Neuronal stem cell (in vitro differentiated cells): ENCODE results near the gene SNCA.

Experiments used
- DNase-seq: peaks from one replicate; pipeline ENCODE4 v3.0.0-alpha.2; 2013; ENCODE audit warnings: low spot score
- H2AFZ ChIP-seq: one replicate; pipeline ENCODE4 v1.6.1; 2013; ENCODE audit warnings: mild to moderate bottlenecking, low read length, inconsistent platforms
- H2AK5ac ChIP-seq: 2 replicates; pipeline ENCODE4 v1.6.1; 2013; ENCODE audit warnings: low read depth, mild to moderate bottlenecking, inconsistent platforms, low read length, moderate library complexity, mixed read lengths
- H2BK120ac ChIP-seq: 2 replicates; pipeline ENCODE4 v1.6.1; 2013; ENCODE audit warnings: low read depth, mild to moderate bottlenecking, inconsistent platforms, low read length, moderate library complexity, mixed read lengths
- H2BK12ac ChIP-seq: one replicate; pipeline ENCODE4 v1.6.1; 2013; ENCODE audit warnings: low read length, inconsistent platforms
- H2BK15ac ChIP-seq: 2 replicates; pipeline ENCODE4 v1.6.1; 2013; ENCODE audit warnings: mild to moderate bottlenecking, low read length, inconsistent platforms, mixed read lengths
- H2BK5ac ChIP-seq: one replicate; pipeline ENCODE4 v1.6.1; 2013; ENCODE audit warnings: inconsistent platforms, mild to moderate bottlenecking, low read length, moderate library complexity
- H3K14ac ChIP-seq: one replicate; pipeline ENCODE4 v1.6.1; 2013; ENCODE audit warnings: low read length, inconsistent platforms
- H3K18ac ChIP-seq: 2 replicates; pipeline ENCODE4 v1.6.1; 2013; ENCODE audit warnings: low read length, inconsistent platforms
- H3K23ac ChIP-seq: 2 replicates; pipeline ENCODE4 v1.6.1; 2013; ENCODE audit warnings: low read depth, mild to moderate bottlenecking, mixed read lengths, low read length, inconsistent platforms; ENCODE audit not compliant: poor library complexity
- H3K27ac ChIP-seq: replicated peaks from 3 replicates; pipeline ENCODE4 v1.5.1; 2013; ENCODE audit warnings: low read length, inconsistent platforms
- H3K27me3 ChIP-seq, 3 experiments: 2 replicates each; pipeline ENCODE4 v1.6.1; 2013; ENCODE audit warnings: low read length in 3 of 3, mild to moderate bottlenecking in 2 of 3, inconsistent platforms in 1 of 3, low read depth in 1 of 3, mixed read lengths in 1 of 3, moderate library complexity in 1 of 3; ENCODE audit not compliant: control insufficient read depth in 3 of 3, insufficient read depth in 3 of 3
- H3K36me3 ChIP-seq, 2 donors: replicated peaks in 1 of 2; 2 replicates each; pipeline ENCODE4 v1.6.1; 2013; ENCODE audit warnings: low read length in 2 of 2; ENCODE audit not compliant: control insufficient read depth in 2 of 2, insufficient read depth in 2 of 2
- H3K4ac ChIP-seq: 2 replicates; pipeline ENCODE4 v1.6.1; 2013; ENCODE audit warnings: inconsistent platforms, mild to moderate bottlenecking, low read length, moderate library complexity
- H3K4me1 ChIP-seq, 2 donors: 1 replicate in 1 of 2; 2 replicates in 1 of 2; pipeline ENCODE4 v1.6.1; 2013; ENCODE audit warnings: low read length in 2 of 2, low read depth in 1 of 2; ENCODE audit not compliant: control insufficient read depth in 2 of 2, insufficient read depth in 1 of 2
- H3K4me2 ChIP-seq: one replicate; pipeline ENCODE4 v1.6.1; 2013; ENCODE audit warnings: mild to moderate bottlenecking, low read length, inconsistent platforms; ENCODE audit not compliant: insufficient read depth, poor library complexity, severe bottlenecking
- H3K4me3 ChIP-seq, 2 donors: 2 replicates each; pipeline ENCODE4 v1.5.1; 2013; ENCODE audit warnings: low read length in 2 of 2, mild to moderate bottlenecking in 2 of 2, inconsistent platforms in 1 of 2, moderate library complexity in 1 of 2
- H3K79me1 ChIP-seq: one replicate; pipeline ENCODE4 v1.6.1; 2013; ENCODE audit warnings: low read depth, mild to moderate bottlenecking, inconsistent platforms, low read length, moderate library complexity
- H3K9ac ChIP-seq: one replicate; pipeline ENCODE4 v1.6.1; 2013; ENCODE audit warnings: mild to moderate bottlenecking, low read depth, low read length, inconsistent platforms; ENCODE audit not compliant: poor library complexity
- H3K9me3 ChIP-seq, 2 donors: replicated peaks in 1 of 2; 2 replicates each; pipeline versions ENCODE3 to v1.6.1; 2013; ENCODE audit warnings: low read length in 2 of 2, mild to moderate bottlenecking in 2 of 2, inconsistent platforms in 1 of 2, low read depth in 1 of 2, mixed read lengths in 1 of 2, moderate library complexity in 1 of 2; ENCODE audit not compliant: control insufficient read depth in 2 of 2, insufficient read depth in 1 of 2
- H4K8ac ChIP-seq: one replicate; pipeline ENCODE4 v1.6.1; 2013; ENCODE audit warnings: low read depth, mild to moderate bottlenecking, inconsistent platforms, low read length, moderate library complexity
- H4K91ac ChIP-seq: one replicate; pipeline ENCODE4 v1.6.1; 2013; ENCODE audit warnings: low read length, low read depth, mild to moderate bottlenecking, inconsistent platforms; ENCODE audit not compliant: poor library complexity
- WGBS, 2 donors: extraction: QIAGEN DNeasy Blood & Tissue Kit; methylation state at CpG; one replicate each; pipeline ENCODE4 v1.1.7; 2013; ENCODE audit warnings: missing lambda C conversion rate in 2 of 2, mixed read lengths in 1 of 2; ENCODE audit not compliant: insufficient read length in 2 of 2, insufficient replicate concordance in 1 of 2; ENCODE audit errors: extremely low coverage in 2 of 2; 5-methylcytosine and 5-hydroxymethylcytosine counted together

Gene SNCA

DNA sequence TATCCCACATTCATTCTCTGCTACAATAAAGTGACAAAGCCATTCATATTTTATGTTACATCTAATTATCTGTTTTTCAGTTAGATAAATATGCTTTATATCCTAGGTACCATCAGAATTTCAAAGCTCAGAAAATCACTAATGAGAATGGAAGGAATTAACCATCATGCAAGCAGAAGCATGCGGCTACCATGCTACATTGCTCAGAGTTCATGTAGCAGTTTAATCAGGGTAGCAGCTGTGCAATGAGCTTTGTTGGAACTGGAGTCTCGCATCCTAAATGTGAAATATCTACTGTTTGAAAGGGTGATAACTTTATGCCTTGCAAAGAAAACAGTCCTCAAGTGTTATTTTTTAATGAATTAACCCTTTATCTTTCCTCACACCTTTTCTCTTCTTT is 77.5 kb downstream of the SNCA start:
- Histone ChIP-seq H3K9me3 (no peaks in the 10 kb centered on the region), H2BK12ac (no peak overlapping the region), H2BK120ac (no peak overlapping the region), H2AFZ (no peak overlapping the region), H2BK5ac (no peak overlapping the region), H3K14ac (no peak overlapping the region), H4K8ac (no peak overlapping the region), H3K18ac (no peak overlapping the region), H3K4me3 (no peak overlapping the region), H2AK5ac (no peak overlapping the region), H3K4me1 (no peaks in the 10 kb centered on the region), H3K36me3 (no peaks in the 10 kb centered on the region), H3K27me3 (no peaks in the 10 kb centered on the region), H2BK15ac (no peak overlapping the region), H3K27ac (no peak overlapping the region), H3K4me2 (no peak overlapping the region), H4K91ac (no peak overlapping the region), H3K23ac (no peak overlapping the region), H3K79me1 (no peaks in the 10 kb centered on the region), H3K9ac (no peak overlapping the region), H3K4ac (no peak overlapping the region)
- no peak for DNase-seq
- WGBS, 2 donors = no CpG with 5 or more reads among the region's 2 CpGs

DNA sequence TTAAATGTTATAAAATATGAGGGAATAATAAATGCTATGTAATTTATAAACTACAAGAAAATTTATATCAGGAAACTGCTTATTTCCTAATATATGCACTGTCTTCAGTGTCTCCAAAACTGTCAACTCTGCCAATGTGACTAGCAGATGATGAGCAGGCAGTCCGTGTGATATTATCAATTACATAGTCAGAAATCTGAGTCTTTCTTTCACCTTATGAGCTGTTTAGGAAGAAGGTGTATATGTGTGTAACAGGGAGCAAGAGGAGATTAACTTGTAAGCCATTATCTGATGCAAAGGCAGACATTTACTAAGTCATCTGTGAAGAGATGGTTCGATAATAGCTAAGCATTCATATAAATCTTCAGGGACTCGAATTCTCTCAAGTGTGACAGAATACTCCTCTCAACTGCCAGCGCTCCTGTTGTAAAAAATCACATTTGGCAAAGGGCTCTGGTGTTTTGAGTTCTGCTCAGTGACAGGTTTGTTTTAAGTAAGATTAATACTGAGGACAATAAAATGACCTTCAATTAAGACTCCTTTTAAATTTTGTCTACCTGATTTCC is 79.7 kb downstream of the SNCA start:
- H3K14ac ChIP-seq = no peak overlapping the region
- no peak overlapping the region for H3K9ac ChIP-seq
- no peak overlapping the region for H3K18ac ChIP-seq
- no peak overlapping the region for H2AFZ ChIP-seq
- H3K27ac ChIP-seq = no peak overlapping the region
- H3K23ac ChIP-seq = no peak overlapping the region
- no peak overlapping the region for H2BK5ac ChIP-seq
- WGBS, 2 donors = no CpG with 5 or more reads among the region's 4 CpGs
- no peak overlapping the region for H2BK120ac ChIP-seq
- H2BK15ac ChIP-seq = no peak overlapping the region
- H4K91ac ChIP-seq = no peak overlapping the region
- no peak overlapping the region for H2AK5ac ChIP-seq
- no peaks in the 10 kb centered on the region for H3K79me1 ChIP-seq
- no peak overlapping the region for H3K4ac ChIP-seq
- H2BK12ac ChIP-seq = no peak overlapping the region
- no peak overlapping the region for H3K4me2 ChIP-seq
- DNase-seq = no peak
- no peaks in the 10 kb centered on the region for H3K27me3 ChIP-seq
- H3K9me3 ChIP-seq = no peaks in the 10 kb centered on the region
- no peak overlapping the region for H4K8ac ChIP-seq
- no peaks in the 10 kb centered on the region for H3K36me3 ChIP-seq
- H3K4me1 ChIP-seq = peaks cover 0 to 4% of the 10 kb centered on the region in 2 donors
- H3K4me3 ChIP-seq = no peak overlapping the region

DNA sequence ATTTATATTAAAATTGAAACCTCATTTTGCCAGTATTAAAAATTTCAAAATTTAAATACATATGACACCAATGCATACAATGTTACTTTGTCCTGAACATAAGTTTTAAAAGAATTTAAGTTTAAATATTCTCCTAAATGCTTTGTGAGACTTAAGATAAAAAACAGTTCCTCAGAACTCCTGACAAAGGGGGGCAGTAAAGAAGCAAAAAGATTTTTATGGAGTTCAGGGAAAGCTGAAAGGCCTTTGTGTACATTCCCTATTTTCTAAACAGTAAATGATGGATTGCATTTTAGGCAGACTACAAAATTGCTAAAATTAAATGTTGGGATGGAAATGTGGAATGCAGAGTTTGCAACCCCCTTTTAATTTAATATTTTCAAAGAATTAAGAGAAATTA is 81.7 kb downstream of the SNCA start:
- Histone ChIP-seq H3K27ac (no peak overlapping the region), H2BK12ac (no peak overlapping the region), H3K36me3 (no peaks in the 10 kb centered on the region), H3K18ac (no peak overlapping the region), H2AK5ac (no peak overlapping the region), H4K8ac (no peak overlapping the region), H3K27me3 (no peaks in the 10 kb centered on the region), H2BK15ac (no peak overlapping the region), H2AFZ (no peak overlapping the region), H3K4ac (no peak overlapping the region), H3K14ac (no peak overlapping the region), H3K4me2 (no peak overlapping the region), H4K91ac (no peak overlapping the region), H3K9me3 (no peaks in the 10 kb centered on the region), H3K23ac (no peak overlapping the region), H2BK120ac (no peak overlapping the region), H3K4me1 (peaks cover 2 to 4% of the 10 kb centered on the region in 2 donors), H2BK5ac (no peak overlapping the region), H3K9ac (no peak overlapping the region), H3K79me1 (no peaks in the 10 kb centered on the region), H3K4me3 (no peak overlapping the region)
- DNase-seq = no peak

DNA sequence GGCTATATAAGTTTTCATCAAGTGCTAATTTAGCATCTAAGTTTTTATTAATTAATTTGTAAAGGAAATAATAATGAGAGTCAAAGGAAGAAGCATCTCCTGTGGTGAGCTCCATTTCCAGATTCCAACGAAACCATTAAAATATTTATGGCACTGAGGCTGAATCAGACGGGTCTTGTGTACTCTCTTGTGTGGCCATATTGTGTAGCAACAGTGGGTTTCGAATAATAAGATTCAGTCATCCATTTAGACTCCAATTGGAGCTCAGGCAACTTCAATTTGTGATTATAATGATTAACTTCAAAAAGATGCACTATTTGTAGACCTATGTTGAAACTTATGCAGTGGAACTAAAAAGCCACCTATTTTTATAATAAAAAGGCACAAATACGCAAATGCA is 82.4 kb downstream of the SNCA start:
- no peak overlapping the region for H2BK120ac ChIP-seq
- no peaks in the 10 kb centered on the region for H3K27me3 ChIP-seq
- H3K79me1 ChIP-seq = no peaks in the 10 kb centered on the region
- H3K14ac ChIP-seq = no peak overlapping the region
- no peak overlapping the region for H2AFZ ChIP-seq
- H3K4me2 ChIP-seq = no peak overlapping the region
- H4K91ac ChIP-seq = no peak overlapping the region
- no peak overlapping the region for H2BK5ac ChIP-seq
- DNase-seq = no peak
- no peaks in the 10 kb centered on the region for H3K36me3 ChIP-seq
- H3K23ac ChIP-seq = no peak overlapping the region
- H3K4ac ChIP-seq = no peak overlapping the region
- no peak overlapping the region for H2BK12ac ChIP-seq
- H4K8ac ChIP-seq = no peak overlapping the region
- WGBS, 2 donors = no CpG with 5 or more reads among the region's 4 CpGs
- H3K4me1 ChIP-seq = peaks cover 2 to 4% of the 10 kb centered on the region in 2 donors
- no peaks in the 10 kb centered on the region for H3K9me3 ChIP-seq
- H2BK15ac ChIP-seq = no peak overlapping the region
- H3K9ac ChIP-seq = no peak overlapping the region
- no peak overlapping the region for H3K27ac ChIP-seq
- H2AK5ac ChIP-seq = no peak overlapping the region
- H3K4me3 ChIP-seq = no peak overlapping the region
- no peak overlapping the region for H3K18ac ChIP-seq
